AG08396 (cell line): ENCODE results near the gene MGAT4B.
A peak's percentile ranks its signal among the peaks of the same experiment; 100 is the strongest.
"Not testable (repeated sequence)": the region's sequence is repeated elsewhere in the genome, so short reads cannot be mapped to it uniquely, and the experiment has no call there.

Experiments used
- DNase-seq: peaks from one replicate; pipeline ENCODE4 v3.0.0; 2012; ENCODE audit warnings: low spot score, mixed read lengths

Gene MGAT4B

DNA sequence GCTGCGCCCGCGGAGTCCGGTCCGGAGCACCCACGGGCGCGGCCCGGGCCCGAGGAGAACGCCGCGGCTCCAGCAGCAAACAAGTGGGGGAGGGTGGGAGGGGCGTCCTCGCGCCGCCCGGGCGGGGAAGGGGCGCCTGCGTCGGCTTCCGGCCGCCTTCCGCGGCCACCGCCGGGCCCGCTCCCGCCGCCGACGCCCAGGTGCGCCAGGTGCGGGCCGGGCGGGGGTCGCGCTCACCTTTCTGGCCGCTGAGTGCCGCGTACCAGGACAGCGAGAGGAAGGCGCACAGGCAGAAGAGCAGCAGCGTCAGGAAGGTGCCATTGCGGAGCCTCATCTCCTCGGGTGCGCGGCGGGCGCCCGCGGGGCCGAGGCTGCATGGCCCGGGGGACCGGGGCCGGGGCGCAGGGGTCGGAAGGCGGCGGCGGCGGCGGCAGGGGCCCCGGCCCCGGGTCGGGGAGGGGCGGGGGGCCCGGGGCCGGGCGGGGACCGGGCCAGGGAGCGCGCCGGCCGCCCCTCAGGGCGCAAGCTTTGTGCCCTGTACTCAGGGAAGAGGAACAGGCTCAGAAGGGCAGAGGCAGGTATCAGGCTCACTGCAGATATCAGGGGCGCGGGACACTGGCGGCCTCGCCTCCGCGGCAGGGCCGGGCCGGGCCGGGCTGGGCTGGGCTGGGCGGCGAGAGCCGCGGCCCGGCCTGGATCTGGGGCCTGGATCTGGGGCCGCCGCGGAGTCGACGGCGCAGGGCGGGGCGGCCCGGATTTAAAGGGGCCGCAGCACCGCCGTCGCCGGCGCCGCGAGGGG, at the start of gene MGAT4B:
Gene MGAT4B, minus strand, starts transcription at position 617 of the 799 bp plus-strand sequence. Its CDS starts 283 bp downstream, at position 334.
- DNase-seq: peak; percentile 95

DNA sequence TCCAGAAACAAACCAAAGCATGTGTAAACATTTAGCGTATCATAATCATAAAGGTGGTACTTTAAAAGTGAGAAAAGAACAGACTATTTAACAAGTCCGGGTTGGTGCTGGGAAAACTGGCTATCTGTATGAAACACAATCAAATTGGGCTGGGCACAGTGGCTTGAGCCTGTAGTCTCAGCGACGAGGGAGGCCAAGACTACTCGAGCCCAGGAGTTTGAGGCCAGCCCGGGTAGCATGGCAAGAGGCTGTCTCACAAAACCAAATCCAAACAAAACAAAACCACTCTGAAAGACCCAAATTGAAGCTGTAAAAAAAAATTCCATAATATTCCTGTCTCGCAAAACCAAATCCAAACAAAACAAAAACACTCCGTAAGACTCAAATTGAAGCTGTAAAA, 47.7 kb upstream of the MGAT4B start:
- DNase-seq: no peak

DNA sequence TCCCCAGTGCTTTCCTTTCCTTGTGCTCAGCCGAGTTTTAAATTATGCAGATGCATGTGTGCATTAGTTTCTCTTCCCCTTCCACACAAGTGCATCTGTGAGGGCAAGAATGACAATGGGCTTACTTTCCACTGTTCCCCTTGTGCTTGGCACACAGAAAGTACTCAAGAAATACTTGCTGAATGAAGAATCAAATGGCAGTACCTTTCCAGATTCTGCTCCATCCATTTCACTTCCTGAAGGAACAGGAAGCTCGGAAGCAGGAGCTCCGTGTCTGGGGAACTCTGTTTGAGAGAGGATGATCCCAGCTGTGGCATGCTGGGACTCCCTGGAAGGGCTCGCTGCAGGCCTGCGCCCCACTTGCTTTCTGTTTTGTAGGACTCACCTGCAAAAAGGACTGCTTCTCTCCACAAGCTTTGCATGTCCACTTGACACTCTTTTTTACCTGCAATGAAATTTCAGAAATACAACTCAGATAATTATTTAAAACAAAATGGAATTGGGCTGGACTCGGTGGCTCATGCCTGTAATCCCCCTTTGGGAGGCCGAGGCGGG, 46.4 kb upstream of the MGAT4B start:
- DNase-seq: no peak

DNA sequence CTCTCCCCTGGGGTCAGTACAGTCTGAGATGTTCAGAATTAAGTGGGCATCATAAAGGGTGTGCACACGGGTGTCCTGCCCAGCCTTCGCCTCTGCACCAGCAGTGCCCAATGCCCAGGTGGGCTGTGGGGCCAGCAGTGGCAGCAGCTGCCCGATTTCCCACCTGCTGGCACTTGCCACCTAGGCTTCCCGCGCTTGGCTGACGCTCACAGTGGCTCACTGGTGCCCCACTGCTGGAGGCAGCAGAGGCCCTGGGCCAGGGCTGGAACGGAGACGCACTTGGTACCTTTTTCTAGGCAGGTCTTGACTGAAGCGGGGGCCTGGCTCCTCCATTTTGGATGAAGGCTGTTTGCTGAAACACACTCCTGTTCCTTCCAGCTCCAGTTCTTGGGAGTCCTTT, 35.0 kb upstream of the MGAT4B start:
- DNase-seq: no peak

DNA sequence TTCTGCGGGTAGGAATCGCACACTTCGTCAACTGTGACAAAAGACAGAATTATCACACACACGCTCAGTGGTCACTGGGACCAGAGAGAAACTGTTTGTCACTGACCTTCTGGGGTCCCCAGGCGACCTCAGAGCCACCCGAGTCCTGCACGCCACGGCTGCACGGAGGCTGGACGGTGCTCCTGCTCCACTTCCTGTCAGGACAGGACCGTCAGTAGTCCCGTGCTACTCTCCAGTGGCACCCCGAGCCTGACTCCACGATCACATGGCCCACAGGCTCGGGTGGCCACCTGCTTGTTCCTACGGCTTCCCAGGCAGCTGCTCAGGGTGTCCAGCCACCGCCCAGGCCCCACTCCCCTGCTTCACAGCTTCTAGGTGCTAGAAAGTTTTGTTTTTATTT, 34.1 kb upstream of the MGAT4B start:
- DNase-seq: no peak

DNA sequence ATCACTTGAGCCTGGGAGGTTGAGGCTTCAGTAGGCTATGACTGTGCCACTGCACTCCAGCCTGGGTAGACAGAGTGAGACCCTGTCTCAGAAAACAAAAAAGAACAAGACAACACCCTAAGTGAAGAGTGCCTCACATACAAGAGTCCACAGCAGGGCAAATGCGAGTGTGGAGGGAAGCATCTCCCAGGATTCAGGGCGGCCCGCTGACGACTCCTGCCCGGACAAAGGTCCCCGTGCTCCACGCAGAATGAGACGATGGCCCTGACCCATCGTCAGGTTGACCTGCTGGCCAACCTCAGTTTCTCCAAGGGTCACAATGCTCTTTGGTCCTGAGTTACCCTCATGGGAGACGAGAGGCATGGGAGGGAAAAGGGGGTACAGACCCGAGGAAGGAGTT, 33.7 kb upstream of the MGAT4B start:
- no peak for DNase-seq

DNA sequence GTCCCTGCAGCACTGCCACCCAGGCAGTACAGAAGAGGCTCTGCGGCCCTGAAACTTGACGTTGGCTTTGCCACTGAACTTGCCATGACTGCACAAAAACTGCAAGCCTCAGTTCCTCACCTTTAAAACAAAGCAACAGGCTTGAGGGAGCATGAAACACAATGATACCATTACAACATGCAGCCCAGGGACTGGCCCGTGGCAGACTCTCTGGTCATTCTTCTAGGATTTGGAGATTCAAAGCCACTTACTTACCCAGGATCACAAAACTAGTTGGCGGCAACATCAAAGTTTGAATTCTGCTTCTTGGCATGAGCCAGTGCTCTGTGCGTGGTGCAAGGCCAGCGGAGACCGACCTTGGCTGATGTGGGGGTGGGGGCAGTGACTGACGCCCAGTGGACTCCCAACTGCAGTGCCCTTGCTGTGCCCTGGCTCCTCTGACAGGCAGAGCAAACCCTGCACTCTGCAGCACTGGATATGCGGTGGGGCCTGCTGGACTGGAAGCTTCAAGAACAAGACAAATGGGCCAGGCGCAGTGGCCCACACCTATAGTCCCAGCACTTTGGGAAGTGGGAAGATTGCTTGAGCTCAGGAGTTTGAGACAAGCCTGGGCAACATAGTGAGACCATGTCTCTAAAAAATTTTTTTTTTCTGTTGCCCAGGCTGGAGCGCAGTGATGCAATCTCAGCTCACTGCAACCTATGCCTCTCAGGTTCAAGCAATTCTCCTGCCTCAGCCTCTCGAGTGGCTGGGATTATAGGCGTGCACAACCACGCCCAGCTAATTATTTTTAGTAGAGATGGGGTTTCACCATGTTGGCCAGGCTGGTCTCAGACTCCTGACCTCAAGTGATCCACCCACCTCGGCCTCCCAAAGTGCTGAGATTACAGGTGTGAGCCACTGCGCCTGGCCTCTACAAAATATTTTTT, 32.9 kb upstream of the MGAT4B start:
- no peak for DNase-seq

DNA sequence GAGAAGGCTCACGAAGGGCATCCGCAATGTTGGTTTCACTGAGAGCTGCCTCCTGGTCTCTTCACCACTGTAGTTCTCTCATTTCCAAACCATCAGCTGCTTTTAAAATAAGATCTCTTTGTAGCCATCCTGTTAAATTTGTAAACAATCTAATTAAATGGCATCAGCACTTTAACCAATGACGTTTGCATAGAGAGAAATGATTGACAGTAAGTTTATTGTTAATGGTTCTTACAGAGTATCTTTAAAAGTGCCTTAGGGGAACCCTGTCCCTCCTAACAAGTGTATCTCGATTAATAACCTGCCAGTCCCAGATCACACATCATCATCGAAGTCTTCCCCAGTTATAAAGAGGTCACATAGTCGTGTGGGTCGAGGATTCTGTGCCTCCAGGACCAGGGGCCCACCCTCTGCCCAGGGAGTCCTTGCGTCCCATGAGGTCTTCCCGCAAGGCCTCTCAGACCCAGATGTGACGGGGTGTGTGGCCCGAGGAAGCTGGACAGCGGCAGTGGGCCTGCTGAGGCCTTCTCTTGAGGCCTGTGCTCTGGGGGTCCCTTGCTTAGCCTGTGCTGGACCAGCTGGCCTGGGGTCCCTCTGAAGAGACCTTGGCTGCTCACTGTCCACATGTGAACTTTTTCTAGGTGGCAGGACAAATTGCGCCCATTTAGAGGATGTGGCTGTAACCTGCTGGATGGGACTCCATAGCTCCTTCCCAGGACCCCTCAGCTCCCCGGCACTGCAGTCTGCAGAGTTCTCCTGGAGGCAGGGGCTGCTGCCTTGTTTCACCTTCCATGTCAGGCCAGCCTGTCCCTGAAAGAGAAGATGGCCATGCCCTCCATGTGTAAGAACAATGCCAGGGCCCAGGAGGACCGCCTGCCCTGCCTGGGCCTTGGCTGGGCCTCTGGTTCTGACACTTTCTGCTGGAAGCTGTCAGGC, 30.7 kb upstream of the MGAT4B start:
- no peak for DNase-seq

DNA sequence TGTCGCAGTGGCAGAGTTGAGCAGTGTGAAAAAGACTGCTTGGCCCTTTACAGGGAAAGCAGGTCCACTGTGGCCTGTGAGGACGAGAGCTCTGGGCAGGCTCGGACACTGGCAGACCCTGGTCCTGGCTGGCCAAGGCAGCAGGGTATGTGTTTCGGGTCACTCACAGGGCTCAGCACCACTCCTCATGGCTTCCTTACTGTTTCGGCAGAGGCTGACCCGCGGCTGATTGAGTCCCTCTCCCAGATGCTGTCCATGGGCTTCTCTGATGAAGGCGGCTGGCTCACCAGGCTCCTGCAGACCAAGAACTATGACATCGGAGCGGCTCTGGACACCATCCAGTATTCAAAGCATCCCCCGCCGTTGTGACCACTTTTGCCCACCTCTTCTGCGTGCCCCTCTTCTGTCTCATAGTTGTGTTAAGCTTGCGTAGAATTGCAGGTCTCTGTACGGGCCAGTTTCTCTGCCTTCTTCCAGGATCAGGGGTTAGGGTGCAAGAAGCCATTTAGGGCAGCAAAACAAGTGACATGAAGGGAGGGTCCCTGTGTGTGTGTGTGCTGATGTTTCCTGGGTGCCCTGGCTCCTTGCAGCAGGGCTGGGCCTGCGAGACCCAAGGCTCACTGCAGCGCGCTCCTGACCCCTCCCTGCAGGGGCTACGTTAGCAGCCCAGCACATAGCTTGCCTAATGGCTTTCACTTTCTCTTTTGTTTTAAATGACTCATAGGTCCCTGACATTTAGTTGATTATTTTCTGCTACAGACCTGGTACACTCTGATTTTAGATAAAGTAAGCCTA, 29.8 kb upstream of the MGAT4B start:
- no peak for DNase-seq

DNA sequence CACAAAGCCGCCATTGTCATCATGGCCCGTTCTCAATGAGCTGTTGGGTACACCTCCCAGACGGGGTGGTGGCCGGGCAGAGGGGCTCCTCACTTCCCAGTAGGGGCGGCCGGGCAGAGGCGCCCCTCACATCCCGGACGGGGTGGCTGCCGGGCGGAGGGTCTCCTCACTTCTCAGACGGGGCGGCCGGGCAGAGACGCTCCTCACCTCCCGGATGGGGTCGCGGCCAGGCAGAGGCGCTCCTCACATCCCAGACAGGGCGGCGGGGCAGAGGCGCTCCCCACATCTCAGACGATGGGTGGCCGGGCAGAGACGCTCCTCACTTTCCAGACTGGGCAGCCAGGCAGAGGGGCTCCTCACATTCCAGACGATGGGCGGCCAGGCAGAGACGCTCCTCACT, 28.2 kb upstream of the MGAT4B start:
- not testable (repeated sequence) for DNase-seq

DNA sequence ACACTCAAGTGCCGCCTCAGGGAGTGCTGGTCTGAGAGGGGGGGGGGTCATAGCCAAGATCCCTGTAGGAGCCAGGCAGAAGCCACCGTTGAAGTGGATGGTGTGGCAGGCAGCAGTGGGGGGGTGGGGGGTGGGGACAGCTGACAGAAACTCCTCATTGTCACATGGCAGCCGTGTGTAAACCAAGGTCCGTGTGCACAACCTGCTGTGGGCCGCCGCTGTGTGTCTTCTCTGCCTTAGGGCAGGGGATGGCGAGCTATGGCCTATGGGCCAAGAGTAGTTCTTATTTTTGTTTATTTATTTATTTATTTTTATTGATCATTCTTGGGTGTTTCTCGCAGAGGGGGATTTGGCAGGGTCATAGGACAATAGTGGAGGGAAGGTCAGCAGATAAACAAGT, 27.5 kb upstream of the MGAT4B start:
- DNase-seq: no peak

DNA sequence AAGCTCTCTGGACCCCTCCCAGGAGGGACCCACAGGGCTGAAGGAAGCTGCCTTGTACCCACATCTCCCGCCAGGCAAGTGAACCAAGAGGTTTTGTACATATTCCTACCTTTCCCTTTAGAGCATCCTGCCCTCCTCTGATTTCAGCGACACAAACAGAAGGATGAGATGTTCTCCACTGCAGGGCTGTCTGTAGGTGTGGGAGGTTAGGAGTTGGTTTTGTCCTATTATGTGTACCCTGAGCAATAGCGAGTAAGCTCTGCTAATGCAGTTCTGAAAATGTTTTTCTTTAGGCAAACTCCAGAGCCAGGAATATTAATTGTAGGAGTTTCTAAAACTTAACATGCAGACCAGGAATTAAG, 27.0 kb upstream of the MGAT4B start:
- DNase-seq: no peak

DNA sequence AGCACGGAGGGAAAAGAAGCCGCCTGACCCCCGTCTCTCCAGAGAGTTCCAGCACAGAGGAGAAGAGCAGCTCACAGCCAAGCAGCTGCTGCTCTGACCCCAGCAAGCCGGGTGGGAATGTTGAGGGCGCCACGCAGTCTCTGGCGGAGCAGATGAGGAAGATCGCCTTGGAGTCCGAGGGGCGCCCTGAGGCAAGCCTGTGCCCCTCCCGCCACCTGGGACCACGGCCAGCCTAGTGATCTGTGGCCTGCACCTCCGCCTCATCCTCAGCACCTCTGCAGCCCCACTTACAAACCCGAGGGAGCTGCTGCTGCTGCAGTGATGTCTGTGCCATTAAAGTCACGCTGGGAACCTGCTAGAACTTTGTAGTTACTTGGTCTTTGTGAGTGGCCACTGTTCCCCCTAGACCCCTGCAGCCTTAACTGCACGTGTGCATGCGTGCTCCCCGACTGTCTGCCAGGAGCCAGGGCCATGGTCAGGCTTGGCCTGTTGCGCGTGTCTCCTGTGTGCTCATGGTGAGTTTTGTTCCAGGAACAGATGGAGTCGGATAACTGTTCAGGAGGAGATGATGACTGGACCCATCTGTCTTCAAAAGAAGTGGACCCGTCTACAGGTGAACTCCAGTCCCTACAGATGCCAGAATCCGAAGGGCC, 26.5 kb upstream of the MGAT4B start:
- DNase-seq: no peak

DNA sequence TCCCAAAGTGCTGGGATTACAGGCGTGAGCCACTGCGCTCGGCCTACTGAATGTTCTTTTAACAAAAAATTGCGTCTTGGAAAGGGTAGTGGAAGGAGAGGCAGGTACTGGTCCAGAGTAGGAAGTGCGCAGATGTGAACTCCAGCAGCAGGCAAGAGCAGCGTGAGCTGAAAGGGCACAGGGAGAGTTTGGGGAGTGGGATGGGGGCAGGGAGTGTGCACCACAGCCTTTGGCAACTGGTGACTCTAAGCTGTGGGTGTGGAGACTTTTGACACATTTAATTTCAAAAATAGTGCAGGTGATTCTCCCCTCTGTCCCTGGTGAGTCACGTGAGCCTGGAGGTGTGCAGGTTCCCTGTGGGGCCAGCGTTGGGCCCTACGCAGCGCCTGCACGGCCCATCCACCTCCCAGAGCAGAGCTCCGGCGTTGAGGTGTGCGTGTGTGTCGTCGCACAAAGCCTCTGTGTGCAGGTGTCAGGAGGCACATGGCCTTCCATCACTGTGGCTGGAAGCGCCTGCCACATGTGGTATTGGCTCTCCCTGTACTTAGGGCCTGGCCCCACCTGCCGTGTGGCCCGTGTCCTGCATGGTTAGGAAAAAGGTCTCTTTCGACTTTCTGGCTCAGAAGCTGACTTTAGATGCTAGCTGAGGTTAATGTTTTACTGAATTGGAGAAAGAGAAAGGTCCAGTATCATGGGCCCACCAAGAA, 25.5 kb upstream of the MGAT4B start:
- no peak for DNase-seq

DNA sequence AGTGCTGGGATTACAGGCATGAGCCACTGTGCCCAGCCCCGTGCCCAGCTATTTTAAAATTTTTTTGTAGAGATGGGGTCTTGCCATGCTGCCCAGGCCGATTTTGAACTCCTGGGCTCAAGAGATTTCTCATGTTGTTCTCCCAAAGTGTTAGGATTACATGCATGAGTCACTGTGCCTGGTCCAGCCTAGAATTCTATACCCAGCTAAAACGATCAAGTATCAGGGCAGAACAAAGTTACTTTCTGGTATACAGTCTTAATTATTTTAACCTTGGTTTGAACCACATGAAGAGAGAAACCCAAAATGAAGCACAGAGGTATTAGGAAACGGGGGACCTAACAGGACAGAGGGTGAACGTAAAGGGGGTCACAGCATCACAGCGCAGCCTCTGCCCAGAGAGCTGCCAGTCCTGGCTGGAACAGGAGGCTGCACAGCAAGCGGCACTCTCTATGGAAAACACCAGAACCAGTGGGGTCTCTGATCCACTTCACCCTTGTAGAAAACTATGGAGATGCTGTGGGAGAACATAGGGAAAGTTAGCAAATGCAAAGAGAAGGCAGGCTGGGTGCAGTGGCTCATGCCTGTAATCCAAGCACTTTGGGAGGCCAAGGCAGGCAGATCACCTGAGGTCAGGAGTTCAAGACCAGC, 24.3 kb upstream of the MGAT4B start:
- DNase-seq: no peak

DNA sequence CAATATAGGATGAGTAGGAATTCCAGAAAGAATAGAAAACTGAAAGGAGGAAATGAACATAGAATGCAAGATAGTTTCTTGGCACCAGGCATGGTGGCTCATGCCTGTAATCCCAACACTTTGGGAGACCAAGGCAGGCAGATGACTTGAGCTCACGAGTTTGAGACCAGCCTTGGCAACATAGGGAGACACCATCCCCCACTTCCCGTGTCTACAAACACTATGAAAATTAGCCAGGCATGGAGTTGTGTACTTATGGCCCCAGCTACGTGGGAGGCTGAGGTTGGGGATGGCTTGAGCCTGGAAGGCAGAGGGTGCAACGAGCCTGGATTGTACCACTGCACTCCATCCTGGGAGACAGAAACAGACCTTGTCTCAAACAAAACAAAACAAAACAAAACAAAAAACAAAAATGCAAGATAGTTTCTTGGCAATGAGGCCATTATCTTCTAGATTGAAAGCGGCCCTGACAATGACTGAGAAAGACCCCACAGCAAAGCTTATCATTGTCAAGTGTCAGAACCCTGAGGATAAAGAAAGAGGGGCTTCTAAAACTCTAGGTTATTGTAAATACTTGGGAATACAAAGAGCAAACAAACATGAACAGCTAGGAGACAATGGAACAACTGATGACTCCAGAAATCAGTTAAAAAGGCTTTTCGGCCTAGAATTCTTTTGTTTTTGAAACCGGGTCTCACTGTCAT, 23.2 kb upstream of the MGAT4B start:
- no peak for DNase-seq

DNA sequence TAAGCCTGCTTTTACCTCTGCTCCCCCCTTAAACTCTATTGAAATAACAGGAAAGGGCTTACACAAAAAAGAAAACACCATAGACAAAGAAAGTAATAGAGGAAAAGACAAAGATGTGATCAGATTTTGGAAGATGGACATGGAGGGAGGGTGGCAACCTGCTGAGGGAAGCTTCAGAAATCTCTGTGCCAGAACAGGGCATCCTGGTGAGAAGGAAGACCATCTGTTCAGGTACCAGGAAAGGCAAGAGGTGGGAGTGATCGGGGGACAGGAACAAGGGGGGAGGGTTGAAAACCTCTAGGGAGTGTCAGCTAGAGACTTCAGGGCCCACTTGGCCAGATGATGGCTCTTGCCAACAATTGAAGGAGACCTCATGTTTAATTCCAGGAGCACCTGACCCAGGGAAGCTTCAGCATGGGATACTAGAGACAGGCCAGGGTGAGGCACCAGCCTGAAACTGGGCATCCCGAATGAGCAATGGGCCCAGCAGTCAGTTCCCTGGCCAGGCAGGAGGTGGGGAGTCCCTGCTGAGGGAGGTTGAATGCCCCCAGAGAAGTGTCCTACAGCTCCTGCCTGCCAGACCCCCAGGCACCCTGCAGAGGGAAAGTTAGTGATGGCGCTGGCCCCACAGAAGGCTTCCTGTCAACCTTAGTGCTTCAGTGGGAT, 22.2 kb upstream of the MGAT4B start:
- DNase-seq: no peak

DNA sequence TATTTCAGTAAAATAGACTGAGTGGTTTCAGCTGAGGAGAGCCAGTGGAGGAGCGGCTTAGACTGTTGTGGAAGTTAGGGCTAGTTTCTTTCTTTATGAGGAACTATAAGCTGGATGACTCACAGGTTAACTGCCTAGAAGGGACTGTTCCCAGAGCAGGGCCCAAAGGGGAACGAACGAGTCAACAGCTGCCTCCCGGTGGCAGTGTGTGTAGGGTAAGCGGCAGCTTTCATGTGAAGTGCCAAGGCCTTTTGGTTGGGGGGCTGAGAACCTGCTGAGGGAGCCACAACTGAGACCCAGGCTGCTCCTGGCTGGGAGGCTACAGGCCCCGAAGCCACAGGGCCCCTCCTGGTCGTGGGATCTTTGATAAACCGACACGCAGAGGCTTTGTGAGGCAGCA, 21.0 kb upstream of the MGAT4B start:
- DNase-seq: peak; percentile 63
